ENCODE measurements around the gene FOXP1. TPM values are rescaled to one million over a fixed set of nuclear protein-coding genes. Genes with fewer than 3 reads are reported as not detected.

The FOXP1 gene
- total RNA-seq, 1 donor from 2014 or later = 27.3 TPM

GRCh38 chr3:71565976-71566375, 17.6 kb downstream of the FOXP1 start:
- H3K4me2 ChIP-seq = no peak overlapping the region
- no peak overlapping the region for H3K4me3 ChIP-seq
- H3K36me3 Mint-ChIP-seq = peaks cover 32% of the 10 kb centered on the region
- H4K20me1 ChIP-seq (ENCODE audit: low read depth) = peaks cover 40% of the 10 kb centered on the region
- no peaks in the 10 kb centered on the region for H3K36me3 ChIP-seq
- H3K9me3 ChIP-seq (ENCODE audit: low read depth) = no peaks in the 10 kb centered on the region
- H3F3A ChIP-seq (ENCODE audit: low read depth) = no peaks in the 10 kb centered on the region
- H2AFZ ChIP-seq (replicated peaks) = no peak overlapping the region
- H3K27ac ChIP-seq = no peak overlapping the region
- H3K79me2 ChIP-seq (ENCODE audit: low read depth) = no peaks in the 10 kb centered on the region
- H3K9me3 Mint-ChIP-seq = no peaks in the 10 kb centered on the region
- H3K4me1 ChIP-seq = peaks cover 15% of the 10 kb centered on the region
- H3K4me1 Mint-ChIP-seq = no peaks in the 10 kb centered on the region
- H3K4me3 Mint-ChIP-seq = no peak overlapping the region
- DNase-seq (ENCODE audit: low spot score) = no peak
- no peak overlapping the region for H3K9ac ChIP-seq
- H3K27me3 Mint-ChIP-seq (ENCODE audit: insufficient read depth, low read depth) = no peaks in the 10 kb centered on the region
- no peak overlapping the region for H3K27ac Mint-ChIP-seq
- H3K27me3 ChIP-seq = no peaks in the 10 kb centered on the region
- no peak for TF ChIP-seq EZH2 (IDR thresholded peaks at IDR 0.05)
- no peak for TF ChIP-seq EZH2phosphoT487 (IDR thresholded peaks at IDR 0.05)
- TF ChIP-seq, protein P1, sequence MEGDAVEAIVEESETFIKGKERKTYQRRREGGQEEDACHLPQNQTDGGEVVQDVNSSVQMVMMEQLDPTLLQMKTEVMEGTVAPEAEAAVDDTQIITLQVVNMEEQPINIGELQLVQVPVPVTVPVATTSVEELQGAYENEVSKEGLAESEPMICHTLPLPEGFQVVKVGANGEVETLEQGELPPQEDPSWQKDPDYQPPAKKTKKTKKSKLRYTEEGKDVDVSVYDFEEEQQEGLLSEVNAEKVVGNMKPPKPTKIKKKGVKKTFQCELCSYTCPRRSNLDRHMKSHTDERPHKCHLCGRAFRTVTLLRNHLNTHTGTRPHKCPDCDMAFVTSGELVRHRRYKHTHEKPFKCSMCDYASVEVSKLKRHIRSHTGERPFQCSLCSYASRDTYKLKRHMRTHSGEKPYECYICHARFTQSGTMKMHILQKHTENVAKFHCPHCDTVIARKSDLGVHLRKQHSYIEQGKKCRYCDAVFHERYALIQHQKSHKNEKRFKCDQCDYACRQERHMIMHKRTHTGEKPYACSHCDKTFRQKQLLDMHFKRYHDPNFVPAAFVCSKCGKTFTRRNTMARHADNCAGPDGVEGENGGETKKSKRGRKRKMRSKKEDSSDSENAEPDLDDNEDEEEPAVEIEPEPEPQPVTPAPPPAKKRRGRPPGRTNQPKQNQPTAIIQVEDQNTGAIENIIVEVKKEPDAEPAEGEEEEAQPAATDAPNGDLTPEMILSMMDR (IDR thresholded peaks at IDR 0.05) = no peak

DNA sequence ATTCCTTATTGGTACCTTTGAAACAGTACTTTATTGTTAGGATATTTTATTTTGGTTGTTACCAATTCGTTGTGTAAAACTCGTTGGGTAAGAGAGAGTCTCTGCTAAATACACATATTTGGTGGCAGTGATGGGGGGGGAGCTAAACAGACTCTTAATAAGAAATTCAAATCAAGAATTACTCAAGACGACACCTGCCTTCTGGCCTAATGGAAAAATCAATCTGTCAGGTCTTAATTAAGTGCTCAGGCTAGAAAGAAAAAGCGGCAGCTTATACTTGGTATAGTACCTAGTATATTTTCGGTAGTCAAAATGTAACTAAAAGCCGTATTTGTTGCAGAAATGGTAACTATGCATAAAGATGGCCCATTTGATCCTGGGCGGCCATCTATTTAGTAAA, 18.2 kb downstream of the FOXP1 start:
- TF ChIP-seq EZH2 (IDR thresholded peaks at IDR 0.05) (no peak), EZH2phosphoT487 (IDR thresholded peaks at IDR 0.05) (no peak)
- DNase-seq (ENCODE audit: low spot score) = no peak
- no peak overlapping the region for H3K9ac ChIP-seq
- no peaks in the 10 kb centered on the region for H3K27me3 Mint-ChIP-seq (ENCODE audit: insufficient read depth, low read depth)
- peaks cover 35% of the 10 kb centered on the region for H3K36me3 Mint-ChIP-seq
- H3K36me3 ChIP-seq = no peaks in the 10 kb centered on the region
- H2AFZ ChIP-seq (replicated peaks) = no peak overlapping the region
- no peaks in the 10 kb centered on the region for H3K27me3 ChIP-seq
- H3K9me3 Mint-ChIP-seq = peaks cover 3% of the 10 kb centered on the region
- H3K4me3 ChIP-seq = no peak overlapping the region
- H3K4me1 ChIP-seq = peaks cover 15% of the 10 kb centered on the region
- H3K9me3 ChIP-seq (ENCODE audit: low read depth) = no peaks in the 10 kb centered on the region
- no peaks in the 10 kb centered on the region for H3K4me1 Mint-ChIP-seq
- no peaks in the 10 kb centered on the region for H3F3A ChIP-seq (ENCODE audit: low read depth)
- no peak overlapping the region for H3K27ac ChIP-seq
- H3K79me2 ChIP-seq (ENCODE audit: low read depth) = no peaks in the 10 kb centered on the region
- H4K20me1 ChIP-seq (ENCODE audit: low read depth) = peaks cover 40% of the 10 kb centered on the region
- H3K4me3 Mint-ChIP-seq = no peak overlapping the region
- H3K27ac Mint-ChIP-seq = no peak overlapping the region
- no peak overlapping the region for H3K4me2 ChIP-seq

DNA sequence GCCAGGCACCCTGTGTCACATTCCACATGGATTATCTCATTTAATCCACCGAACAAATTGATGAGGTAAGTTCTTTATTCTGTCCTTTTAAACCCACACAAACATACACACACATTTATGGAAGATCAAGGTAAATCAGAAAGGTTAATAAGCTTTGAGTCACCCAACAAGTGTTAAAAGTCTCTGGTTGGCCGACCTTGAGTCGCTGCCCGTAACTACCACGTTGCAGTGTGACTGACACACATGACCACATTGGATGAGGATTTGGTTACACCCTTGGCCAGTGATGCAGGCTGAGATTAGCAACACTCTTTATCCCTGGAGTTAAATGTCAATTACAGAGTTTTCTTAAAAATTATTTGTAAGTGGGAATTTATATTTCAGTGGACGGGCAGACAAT, 19.2 kb downstream of the FOXP1 start:
- TF ChIP-seq, protein P1 (IDR thresholded peaks at IDR 0.05) = no peak
- TF ChIP-seq EZH2phosphoT487 (IDR thresholded peaks at IDR 0.05) (no peak), EZH2 (IDR thresholded peaks at IDR 0.05) (no peak)
- Histone ChIP-seq H3K4me3 (no peak overlapping the region), H3K36me3 (no peaks in the 10 kb centered on the region), H3K4me2 (no peak overlapping the region), H3K4me1 (peaks cover 15% of the 10 kb centered on the region), H3K79me2 (ENCODE audit: low read depth) (no peaks in the 10 kb centered on the region), H3K9me3 (ENCODE audit: low read depth) (no peaks in the 10 kb centered on the region), H3F3A (ENCODE audit: low read depth) (no peaks in the 10 kb centered on the region), H3K27ac (no peak overlapping the region), H3K27me3 (no peaks in the 10 kb centered on the region), H3K9ac (no peak overlapping the region), H2AFZ (replicated peaks) (no peak overlapping the region), H4K20me1 (ENCODE audit: low read depth) (peaks cover 40% of the 10 kb centered on the region)
- no peaks in the 10 kb centered on the region for H3K27me3 Mint-ChIP-seq (ENCODE audit: insufficient read depth, low read depth)
- DNase-seq (ENCODE audit: low spot score) = no peak
- no peak overlapping the region for H3K27ac Mint-ChIP-seq
- no peaks in the 10 kb centered on the region for H3K4me1 Mint-ChIP-seq
- H3K4me3 Mint-ChIP-seq = no peak overlapping the region
- peaks cover 3% of the 10 kb centered on the region for H3K9me3 Mint-ChIP-seq
- H3K36me3 Mint-ChIP-seq = peaks cover 39% of the 10 kb centered on the region

DNA sequence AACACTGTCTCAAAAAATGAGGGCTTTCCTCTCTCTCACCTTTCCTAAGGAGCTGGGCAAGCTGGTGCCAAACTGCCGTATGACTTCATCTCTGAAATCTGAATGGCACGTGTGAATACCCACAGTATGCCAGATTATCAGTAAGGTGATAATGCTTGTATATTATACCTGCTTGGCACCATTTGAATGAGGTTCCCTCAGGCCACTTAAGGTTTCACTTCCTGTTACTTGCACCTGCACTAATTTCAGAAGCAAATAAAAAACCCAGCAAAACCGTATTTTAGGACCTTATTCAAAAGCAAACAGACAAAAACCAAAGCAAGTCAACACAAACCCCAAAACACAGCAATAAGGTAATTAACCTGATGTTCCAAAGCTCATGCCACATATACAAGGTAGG, 19.7 kb downstream of the FOXP1 start:
- peaks cover 40% of the 10 kb centered on the region for H3K36me3 Mint-ChIP-seq
- no peak overlapping the region for H3K9ac ChIP-seq
- H3K36me3 ChIP-seq = no peaks in the 10 kb centered on the region
- peaks cover 35% of the 10 kb centered on the region for H4K20me1 ChIP-seq (ENCODE audit: low read depth)
- H3F3A ChIP-seq (ENCODE audit: low read depth) = no peaks in the 10 kb centered on the region
- H3K27me3 ChIP-seq = no peaks in the 10 kb centered on the region
- H3K9me3 Mint-ChIP-seq = peaks cover 3% of the 10 kb centered on the region
- H3K27ac ChIP-seq = no peak overlapping the region
- H3K4me3 ChIP-seq = no peak overlapping the region
- H2AFZ ChIP-seq (replicated peaks) = no peak overlapping the region
- no peak overlapping the region for H3K4me2 ChIP-seq
- no peak for DNase-seq (ENCODE audit: low spot score)
- peaks cover 15% of the 10 kb centered on the region for H3K4me1 ChIP-seq
- H3K4me1 Mint-ChIP-seq = no peaks in the 10 kb centered on the region
- H3K79me2 ChIP-seq (ENCODE audit: low read depth) = no peaks in the 10 kb centered on the region
- no peak overlapping the region for H3K27ac Mint-ChIP-seq
- no peak overlapping the region for H3K4me3 Mint-ChIP-seq
- no peaks in the 10 kb centered on the region for H3K27me3 Mint-ChIP-seq (ENCODE audit: insufficient read depth, low read depth)
- no peaks in the 10 kb centered on the region for H3K9me3 ChIP-seq (ENCODE audit: low read depth)
- TF ChIP-seq EZH2phosphoT487 (IDR thresholded peaks at IDR 0.05) (no peak), EZH2 (IDR thresholded peaks at IDR 0.05) (no peak)
- TF ChIP-seq, protein P1 (IDR thresholded peaks at IDR 0.05) = no peak

All from neural progenitor cell (in vitro differentiated cells).